NCI-H187 (cell line): ENCODE results near the gene ZNF488.
"Not testable (repeated sequence)": the region's sequence is repeated elsewhere in the genome, so short reads cannot be mapped to it uniquely, and the experiment has no call there.

ENCODE experiments used
- DNase-seq, 2 experiments: peaks; one replicate each; lab custom pipeline; 2025; lab: John Stamatoyannopoulos, UW

Gene ZNF488

DNA sequence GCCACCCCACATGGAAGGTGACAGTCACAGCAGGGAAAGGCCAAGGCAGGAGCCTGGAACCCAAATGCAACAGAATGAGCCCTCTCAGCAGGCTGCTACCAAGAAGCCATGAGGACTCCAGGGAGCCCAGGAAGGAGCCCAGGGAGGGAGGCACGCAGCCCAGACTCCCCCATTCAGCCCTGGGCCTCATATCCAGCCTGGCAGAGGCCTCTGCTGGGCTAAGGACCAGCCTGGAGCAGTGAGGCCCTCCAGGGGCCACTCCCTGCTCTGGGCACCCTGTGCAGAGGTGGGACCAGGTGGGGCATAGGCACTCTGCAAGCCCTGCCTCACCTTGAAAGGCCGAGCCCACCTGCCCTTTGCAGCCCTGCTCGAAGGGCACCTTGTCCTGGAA lies 25.8 kb upstream of the ZNF488 start:
- no peak for DNase-seq

DNA sequence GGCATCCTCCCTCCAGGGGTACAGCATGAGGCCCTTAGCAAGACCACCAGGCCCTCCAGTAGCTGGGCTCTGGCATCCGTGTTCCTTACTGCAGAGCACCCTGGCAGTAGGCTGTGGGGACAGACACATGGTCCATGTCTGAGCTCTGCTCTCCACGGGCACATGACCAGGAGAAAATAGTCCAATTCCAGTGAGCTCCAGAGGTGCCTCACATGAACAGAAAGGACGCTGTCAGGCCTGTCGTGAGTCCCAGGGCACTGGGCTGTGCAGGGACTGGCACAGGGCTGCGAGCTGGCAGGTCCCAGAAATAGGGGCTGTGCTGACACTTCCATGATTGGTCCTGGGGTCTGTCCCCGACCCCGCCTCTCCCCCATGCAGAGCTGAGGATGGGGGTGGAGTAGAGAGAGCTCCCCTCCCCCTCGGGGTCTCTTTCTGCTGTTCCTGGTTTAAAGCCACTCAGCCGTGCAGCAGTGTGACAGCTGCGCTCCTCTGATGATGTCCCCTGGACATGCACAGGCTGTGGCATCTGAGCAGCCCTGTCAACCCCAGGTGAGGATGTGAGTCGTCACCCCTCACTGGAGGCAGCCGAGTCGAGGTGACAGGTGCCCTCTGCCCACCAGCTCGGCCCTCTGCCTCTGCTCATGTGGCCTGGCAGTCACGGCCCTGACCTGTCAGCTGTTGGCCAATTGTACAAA lies 25.2 kb upstream of the ZNF488 start:
- DNase-seq, result no peak

DNA sequence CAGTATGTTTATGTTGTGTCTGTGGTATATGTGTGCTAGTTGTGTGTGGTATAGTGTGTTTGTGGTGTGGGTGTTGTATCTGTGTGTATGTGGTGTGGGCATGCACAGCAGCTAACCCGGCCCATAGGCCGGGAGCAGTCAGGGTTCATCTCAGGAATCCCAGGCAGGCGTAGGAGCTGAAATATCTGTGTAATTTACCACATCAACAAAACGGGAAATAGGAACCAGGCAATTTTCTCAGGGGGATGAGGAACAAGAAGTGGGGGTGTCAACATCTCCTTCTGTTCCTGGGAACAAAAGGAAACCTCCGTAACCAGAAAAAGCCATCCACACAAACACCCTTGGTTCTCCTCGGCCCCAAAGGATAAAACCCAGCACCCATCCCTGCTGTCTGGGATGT lies 24.5 kb upstream of the ZNF488 start:
- no peak for DNase-seq

DNA sequence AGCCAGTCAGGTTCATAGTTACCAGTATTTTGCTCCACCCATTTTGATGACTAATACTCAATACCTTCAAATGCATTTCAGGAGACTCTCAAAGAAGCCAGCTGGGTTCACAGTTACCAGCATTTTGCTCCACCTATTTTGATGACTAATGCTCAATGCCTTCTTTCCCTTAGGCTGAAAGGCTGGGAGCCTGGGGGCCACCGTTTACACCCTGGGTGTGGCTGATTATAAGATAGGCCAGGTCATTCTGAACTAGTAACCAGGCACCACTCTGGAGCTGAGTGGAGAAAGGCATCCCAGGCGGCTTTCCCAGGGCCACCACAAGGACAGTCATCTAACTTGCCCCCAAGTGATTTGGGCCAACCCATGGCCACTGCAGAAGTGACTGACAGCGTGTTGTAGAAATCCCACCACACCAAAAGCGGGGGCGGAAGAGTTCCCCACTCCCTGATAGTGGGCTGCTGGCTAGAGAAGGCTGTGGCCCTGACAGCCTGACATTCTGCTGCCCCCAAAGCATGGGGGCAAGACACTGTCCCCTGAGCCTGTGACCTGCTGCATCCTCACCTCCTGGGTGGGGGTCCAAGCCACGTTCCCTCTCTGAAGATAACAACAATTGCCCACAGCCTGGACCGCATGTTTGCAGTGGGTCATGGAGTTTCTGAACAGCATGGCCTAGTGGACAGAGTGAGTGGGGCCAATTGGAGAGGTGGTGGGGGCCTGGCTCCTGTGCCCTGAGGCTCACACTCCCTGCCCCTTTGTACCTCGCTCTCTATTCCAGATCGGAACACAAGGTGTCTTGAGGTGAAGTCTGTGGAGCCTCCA lies 23.0 kb upstream of the ZNF488 start:
- no peak for DNase-seq

DNA sequence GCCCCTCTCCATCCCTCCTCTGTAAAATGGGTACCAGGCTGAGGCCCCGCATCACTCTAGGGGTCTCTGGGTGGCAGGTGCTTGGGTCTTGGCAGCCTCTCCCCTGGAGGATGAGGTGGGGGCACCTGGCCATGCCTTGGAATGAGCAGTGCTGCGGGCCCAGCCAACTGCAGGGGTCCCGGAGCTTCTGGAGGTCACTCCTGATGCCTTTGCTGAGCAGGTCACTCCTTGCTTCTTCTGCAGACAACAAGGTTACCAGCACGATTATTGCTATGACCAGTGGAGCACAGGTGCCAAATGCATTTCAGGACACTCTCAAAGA lies 22.4 kb upstream of the ZNF488 start:
- no peak for DNase-seq

DNA sequence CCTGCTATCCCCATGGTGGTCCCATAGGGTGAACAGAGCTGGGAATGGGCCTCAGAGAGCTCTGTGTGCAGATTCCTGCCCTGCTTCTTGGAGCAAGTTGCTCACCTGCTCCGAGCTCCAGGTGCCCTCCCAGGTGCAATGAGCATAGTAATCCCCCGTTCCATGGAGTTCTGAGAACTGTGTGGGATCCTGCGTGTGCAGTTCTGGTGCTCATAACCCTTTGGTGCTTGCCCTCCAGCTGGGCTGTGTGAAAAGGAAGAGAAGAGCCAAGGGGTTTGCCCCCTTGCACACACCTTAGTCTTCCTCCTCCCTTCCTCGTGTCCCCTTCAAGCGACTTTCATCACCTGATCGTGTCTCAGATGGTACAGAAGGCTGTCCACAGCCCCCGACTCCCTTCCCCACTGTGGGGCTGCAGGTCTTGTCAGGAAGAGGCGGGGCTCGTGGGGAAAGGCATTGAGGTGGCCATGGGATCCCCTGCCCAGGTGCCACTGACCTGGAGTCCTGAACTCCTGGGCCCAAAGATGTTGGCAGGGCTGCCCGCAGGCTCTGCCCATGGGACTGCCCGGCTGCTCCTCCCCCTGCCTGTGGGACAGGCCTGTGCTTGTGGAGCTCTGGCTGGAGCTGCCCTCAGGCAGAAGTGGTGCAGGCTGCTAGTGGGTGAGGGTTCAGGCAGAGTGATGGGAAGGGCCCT lies 21.9 kb upstream of the ZNF488 start:
- no peak for DNase-seq

DNA sequence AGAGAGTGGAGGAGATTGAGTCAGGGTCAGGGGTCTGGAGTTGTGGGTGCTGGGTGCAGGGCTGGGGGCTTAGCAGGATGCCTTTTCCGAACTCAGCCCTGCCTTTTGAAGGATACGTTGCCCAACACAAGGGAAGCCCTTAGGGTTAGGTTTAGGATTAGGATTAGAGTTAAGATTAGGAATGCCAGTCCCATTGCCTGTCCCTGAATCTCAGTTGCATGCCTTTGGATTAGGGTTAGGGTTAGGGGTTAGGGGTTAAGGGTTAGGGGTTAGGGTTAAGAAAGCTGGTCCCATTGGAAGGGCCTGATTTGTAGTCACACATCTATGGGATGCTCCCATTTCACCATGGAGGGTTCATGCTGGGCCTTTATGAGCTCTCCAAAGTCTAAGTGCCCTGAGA lies 20.8 kb upstream of the ZNF488 start:
- DNase-seq, result no peak

DNA sequence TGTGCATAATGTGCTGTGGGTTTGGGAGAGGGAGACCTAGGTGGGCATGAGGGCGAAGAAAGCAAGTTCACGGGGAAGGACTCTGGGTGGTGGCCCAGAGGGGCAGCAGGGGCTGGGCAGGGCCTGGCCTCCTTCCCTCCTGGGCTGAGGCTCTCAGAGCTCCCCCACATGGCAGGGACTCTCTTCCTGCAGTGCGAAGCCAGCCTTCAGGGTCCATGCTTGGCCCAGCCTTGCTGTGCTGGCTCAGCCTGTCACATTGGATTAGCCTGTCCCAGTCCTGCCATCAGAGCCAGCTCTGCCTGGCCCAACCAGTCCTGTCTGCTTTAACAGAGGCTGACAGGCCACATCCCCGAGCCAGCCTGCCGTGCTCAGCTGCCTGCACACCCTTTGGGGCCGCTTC lies 20.4 kb upstream of the ZNF488 start:
- DNase-seq, result no peak

DNA sequence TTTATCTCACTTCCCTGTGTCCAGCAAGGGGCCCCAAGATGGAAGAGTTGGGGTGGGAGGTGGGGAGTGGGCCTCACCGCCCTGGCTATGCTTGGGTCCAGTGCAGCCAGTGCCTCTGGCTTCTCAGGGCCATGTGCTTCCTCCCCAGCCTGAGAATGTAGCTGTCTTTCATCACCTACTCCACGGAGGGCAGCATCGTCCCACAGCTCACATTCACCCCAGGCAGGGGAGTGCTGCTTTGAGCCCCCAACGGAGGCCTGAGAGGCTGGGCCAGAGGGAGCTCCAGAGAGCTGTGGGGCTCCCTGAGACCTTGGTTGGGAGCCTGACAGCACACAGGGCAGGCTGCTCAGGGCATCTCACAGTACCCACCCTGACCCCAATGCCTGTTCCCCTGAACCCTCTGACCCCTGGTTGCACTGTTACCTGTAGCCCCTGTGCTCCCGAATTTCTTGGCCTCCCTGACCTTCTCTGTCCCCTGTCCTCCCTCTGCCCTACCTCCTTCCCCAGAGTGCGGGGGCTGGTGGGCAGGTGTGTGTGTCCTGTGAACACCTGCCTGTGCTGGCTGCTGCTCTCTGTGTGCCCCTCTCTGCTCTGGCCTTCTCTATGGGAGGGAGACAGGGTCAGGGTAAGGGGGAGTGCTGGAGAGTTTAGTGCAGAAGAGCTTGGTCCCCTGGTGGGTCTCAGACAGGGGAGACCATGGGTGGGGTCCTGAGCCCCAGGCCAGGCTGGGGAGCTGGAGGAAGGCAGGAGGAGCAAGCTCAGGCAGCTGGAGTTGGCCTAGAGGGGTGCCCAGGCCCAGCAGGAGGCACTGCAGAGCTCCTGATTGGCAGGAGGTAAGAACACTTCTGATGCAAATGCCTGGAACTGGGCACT lies 19.6 kb upstream of the ZNF488 start:
- DNase-seq, result no peak

DNA sequence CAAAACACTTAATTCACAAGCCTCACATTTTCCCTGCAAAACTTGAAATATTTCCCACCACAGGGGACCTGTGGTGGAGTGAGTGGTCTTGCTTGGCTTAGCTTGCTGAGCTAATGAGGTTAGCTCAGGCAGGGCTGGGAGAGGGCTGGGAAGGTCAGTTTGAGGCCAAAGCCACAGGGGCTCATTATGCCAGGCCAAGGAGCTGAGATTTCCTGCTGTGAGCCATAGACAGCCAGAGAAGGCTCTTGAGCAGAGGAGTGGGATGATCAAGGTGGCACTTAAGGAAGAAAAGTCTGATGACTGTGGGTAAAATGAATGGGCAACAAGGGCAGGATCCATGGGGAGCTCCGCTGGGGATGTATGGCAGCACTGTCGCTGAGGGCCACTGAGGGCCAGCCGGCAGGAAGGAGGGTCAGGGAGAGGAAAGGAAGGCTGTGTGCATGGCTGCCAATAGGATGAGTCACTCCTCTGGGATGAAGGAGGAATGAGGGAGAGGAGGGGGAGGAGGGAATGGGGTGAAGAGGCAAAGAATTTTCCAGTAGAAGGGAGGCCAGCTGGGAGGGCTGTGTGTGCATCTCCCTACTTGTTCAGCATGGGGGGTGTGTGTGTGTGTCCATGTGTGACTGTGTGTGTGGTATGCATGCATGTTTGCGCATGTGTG lies 18.7 kb upstream of the ZNF488 start:
- DNase-seq, result no peak

DNA sequence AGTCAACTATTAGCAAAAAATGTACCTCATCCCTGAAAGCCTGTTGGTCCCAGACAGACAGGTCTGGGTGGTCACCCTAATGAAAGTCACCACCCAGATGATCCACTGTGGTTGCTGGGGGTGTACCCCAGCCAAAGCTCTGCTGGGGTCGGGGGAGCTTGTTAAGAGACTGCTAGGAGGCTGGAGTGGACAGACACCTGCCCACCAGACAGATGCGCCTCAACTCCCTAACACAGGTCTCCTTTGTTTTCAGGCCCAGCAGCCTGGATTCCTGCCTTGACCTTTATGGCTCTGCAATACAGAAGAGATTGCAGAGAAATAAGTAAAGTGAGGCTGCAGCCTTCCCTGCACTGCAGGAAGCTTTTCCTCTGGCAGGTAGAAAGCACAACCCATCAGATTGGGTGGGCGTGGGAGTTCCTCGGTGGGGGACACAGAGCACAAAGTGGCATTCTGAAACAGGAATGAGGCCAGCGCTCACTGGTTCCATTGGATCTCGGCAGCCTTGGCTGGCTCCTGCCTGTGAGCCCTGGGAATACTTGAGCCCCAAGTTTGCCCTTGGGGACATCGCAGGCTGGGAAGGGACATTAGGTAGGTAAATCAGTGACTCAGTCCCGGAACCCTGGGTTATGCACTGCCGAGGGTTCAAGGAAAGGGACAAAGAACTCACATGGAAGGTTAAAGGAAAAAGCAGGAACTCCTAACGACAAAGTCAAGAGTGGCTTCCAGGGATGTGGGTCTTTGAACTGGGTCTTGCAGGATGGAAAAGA lies 18.0 kb upstream of the ZNF488 start:
- no peak for DNase-seq

DNA sequence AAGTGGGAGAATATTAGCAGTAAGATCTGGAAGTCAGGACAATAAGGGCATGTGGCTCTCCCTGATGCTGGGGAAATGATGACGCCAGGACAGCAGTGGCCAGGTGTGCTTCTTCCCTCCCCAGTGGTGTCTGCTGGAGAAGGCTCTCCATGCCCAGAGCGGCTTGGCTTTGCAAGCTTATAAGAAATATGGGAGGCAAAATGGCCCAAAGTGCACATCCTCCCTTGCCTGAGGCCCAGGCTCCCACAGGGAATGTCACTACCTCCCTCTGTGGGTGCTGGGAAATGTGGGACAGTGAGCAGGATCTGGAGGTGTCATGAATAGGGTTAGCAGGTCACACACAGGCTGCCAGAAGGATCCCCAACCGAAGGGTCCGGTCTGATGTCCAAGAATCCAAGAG lies 17.1 kb upstream of the ZNF488 start:
- DNase-seq, result no peak

DNA sequence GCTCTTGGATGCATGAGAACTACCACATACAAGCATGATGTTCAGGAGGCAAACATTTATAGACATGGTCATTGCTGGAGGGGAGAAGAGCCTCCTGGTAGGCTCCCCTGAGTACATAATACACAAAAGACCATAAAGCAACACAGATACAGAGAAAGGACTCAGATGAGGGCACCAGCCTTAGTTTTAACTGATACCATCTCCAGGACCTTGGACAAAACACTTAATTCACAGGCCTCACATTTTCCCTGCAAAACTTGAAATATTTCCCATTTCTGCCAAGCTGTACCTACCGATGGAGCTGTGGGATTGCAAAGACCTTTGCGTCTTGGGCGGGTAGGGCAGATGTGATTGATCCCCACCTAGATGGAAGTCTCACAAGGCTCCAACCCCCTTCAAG lies 16.7 kb upstream of the ZNF488 start:
- DNase-seq, result no peak

DNA sequence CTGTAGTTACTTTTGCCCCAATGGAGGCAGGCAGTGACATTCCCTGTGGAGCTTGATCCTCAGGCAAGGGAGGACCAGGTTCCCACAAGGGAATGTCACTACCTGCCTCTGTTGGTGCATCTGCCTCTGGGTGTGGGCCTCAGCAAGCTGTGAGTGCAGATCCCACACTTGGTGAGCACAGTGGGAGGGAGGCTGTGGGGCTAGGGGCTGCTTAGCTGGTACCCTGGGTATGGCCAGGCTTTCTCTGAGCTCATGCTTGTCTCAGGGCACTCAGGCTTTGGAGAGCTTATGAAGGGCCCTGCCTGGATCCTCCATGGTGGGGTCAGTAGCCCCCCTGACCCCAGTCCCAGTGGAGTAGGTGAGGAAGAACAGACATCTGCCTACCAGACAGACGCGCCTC lies 16.2 kb upstream of the ZNF488 start:
- DNase-seq, result no peak

DNA sequence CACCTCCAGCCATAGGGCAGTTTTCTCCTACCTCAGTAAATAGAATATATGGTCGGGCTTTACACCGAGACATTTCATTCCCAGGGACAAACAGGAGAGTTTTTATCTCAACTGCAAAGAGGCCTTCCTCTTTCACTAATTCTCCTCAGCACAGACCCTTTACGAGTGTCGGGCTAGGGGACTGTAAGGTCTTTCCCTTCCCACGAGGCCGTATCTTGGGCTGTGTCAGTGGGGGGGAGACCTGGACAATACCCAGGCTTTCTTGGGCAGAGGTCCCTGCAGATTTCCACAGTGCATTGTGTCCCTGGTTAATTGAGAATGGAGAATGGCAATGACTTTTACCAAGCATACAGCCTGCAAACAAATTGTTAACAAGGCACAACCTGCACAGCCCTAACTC lies 13.2 kb upstream of the ZNF488 start:
- no peak for DNase-seq

DNA sequence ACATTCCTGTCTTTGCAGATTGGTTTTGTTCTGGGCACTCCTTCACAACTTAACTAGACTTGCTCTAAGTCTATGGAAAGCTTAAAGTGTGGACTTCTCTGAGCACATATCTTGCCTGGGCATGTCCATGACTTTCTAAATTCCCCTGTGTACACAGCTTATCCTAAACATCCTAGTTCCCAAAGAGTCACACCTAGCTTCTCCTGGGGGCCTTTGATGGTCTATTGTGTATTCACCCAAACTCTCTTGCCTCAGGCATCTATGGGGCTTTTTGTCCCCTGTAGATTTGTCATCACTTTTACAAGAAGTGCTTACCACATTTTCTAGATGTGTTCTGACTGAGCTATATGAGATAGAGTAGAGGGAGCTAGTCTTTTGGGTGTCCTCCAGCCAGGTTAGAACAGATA lies 12.2 kb upstream of the ZNF488 start:
- DNase-seq, result no peak

DNA sequence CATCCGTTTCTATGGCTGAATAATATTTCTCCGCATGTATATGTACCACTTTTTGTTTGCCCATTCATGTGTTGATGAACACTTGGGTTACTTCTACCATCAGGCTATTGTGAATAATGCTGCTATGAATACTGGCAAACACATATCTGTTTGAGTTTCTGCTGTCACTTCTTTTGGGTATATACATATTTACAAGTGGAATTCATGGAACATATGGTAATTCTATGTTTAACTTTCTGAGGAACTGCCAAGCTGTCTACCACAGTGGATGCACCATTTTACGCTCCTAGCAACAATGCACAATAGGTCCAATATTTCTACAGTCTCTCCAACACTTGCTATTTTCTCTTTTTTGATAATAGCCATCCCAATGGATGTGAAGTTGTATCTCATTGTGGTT lies 5.5 kb upstream of the ZNF488 start:
- no peak for DNase-seq

DNA sequence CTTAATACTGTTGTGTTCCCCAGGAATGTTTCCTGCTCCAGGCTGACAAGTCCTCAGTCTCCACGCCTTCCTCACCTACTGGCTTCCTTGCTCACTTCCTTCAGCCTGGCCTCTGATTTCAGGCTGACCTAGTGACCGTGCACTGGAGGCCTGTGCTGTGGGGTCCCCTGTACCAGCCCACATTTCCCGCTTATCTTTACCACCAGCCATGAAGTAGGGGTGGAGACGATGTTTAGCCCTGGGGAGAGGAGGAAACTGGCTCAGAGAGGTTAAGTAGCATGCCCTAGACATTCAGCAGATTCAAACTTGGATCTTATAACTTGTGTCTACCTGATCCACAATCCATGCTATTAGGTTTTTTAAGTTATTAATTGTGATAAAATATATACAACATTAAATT lies 4.8 kb upstream of the ZNF488 start:
- DNase-seq, result no peak

DNA sequence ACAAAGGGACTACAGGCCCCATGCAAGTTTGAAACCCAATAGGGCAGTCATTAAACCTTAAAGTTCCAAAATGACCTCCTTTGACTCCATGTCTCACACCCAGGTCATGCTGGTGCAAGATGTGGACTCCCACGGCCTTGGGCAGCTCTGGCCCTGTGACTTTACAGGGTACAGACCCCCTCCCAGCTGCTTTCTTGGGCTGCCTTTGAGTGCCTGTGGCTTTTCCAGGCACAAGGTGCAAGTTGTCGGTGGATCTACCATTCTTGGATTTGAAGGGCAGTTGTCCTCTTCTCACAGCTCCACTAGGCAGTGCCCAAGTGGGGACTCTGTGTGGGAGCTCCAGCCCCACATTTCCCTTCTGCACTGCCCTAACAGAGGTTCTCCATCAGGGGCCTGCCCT lies 2.0 kb upstream of the ZNF488 start:
- DNase-seq, result not testable (repeated sequence)

DNA sequence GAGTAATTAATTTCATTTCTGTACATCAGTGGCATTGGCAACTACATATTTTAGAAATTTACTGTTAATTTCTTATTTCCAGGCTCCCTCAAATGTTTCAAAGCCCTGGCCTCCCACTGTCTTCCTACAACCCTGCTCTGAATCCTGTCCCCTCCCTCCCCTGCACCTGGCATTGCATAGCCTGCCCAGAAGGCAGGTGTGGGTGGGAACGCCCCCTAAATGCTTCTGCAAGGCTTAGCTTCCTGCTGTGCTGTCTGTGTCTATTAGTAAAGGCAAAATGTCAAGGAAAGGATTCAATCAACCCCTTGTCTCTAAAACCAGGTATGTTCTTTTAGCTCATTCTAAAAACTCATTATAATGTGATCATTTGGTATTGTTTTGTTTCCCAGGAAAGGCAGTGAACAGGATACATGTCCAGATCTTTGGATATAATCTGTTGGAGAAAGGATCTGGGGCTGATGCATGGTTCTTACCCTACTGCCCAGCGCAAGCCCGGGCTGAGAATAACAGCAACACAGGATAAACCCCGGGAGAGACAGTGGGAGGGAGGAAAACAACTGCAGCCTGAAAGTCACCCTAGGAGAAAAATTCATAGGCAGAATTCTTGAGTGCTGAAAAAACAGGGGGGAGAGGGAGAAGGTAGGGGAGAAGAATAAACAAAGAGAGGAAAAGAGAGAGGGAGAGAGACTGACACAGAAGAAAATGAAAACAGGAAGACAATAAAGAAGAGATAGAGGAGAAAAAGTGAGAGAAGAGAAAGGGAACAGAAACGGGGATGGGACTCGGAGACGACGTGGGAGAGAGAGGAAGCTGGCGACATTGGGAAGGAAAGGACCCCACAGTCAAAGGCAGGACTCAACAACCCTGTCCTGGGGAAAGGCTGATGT lies 589 bp downstream of the ZNF488 start:
- peak; percentile 42 to 58 for DNase-seq
